Activated CD4-positive, alpha-beta T cell treated with anti-CD3 and anti-CD28 coated beads for 4 hours (primary cell): ENCODE data around the gene BMP8B.
"Not testable (repeated sequence)": the region's sequence is repeated elsewhere in the genome, so short reads cannot be mapped to it uniquely, and the experiment has no call there.

ENCODE experiments used
- DNase-seq, 2 donors: peaks; one replicate each; pipeline ENCODE4 v3.0.0-alpha.2; 2020

BMP8B gene

GRCh38 chr1:39777896-39778295 lies 10.8 kb downstream of the BMP8B start:
- not testable (repeated sequence) for DNase-seq

GRCh38 chr1:39777306-39777705 lies 11.4 kb downstream of the BMP8B start:
- no peak for DNase-seq

- no peak for DNase-seq
Measured at GRCh38 chr1:39776886-39777285, 11.8 kb downstream of the BMP8B start.

GRCh38 chr1:39776400-39776713 lies 12.3 kb downstream of the BMP8B start:
- DNase-seq = no peak

- not testable (repeated sequence) for DNase-seq
Measured at GRCh38 chr1:39775676-39776399, 12.8 kb downstream of the BMP8B start.

GRCh38 chr1:39775141-39775540 lies 13.5 kb downstream of the BMP8B start:
- DNase-seq = not testable (repeated sequence)

GRCh38 chr1:39773369-39773979 lies 15.2 kb downstream of the BMP8B start:
- not testable (repeated sequence) for DNase-seq

- DNase-seq = not testable (repeated sequence)
Measured at GRCh38 chr1:39771022-39771532, 17.6 kb downstream of the BMP8B start, which contains the start of gene OXCT2. Gene OXCT2 (minus strand): TSS chr1:39771348. CDS start chr1:39771255, 93 bp downstream.

- peak in 1 of 2 donors; percentile 58 for DNase-seq
Measured at GRCh38 chr1:39770100-39771021, 18.3 kb downstream of the BMP8B start.

GRCh38 chr1:39769502-39769901 lies 19.2 kb downstream of the BMP8B start:
- DNase-seq = not testable (repeated sequence)

- DNase-seq = not testable (repeated sequence)
Measured at GRCh38 chr1:39766466-39766865, 22.2 kb downstream of the BMP8B start.

GRCh38 chr1:39764512-39764911 lies 24.2 kb downstream of the BMP8B start:
- DNase-seq = not testable (repeated sequence)

GRCh38 chr1:39763619-39764374 lies 24.9 kb downstream of the BMP8B start:
- not testable (repeated sequence) for DNase-seq

GRCh38 chr1:39762550-39763540 lies 25.8 kb downstream of the BMP8B start:
- no peak for DNase-seq

- no peak for DNase-seq
Measured at GRCh38 chr1:39761557-39762260, 27.0 kb downstream of the BMP8B start.

- DNase-seq = no peak
Measured at GRCh38 chr1:39761016-39761415, 27.6 kb downstream of the BMP8B start.

GRCh38 chr1:39760074-39761008 lies 28.3 kb downstream of the BMP8B start:
- DNase-seq = no peak

- DNase-seq = no peak
Measured at GRCh38 chr1:39759436-39759726, 29.3 kb downstream of the BMP8B start.
